ENCODE results near the gene MYL10. TPM values are rescaled to one million over a fixed set of nuclear protein-coding genes. Genes with fewer than 3 reads are reported as not detected.

MYL10 gene
- total RNA-seq, 1 donor from 2014 or later = not detected

GRCh38 chr7:101669307-101669706 lies 40.2 kb upstream of the MYL10 start:
- no peak for TF ChIP-seq CTCF (IDR thresholded peaks at IDR 0.05)
- DNase-seq (no peak), ATAC-seq (no peak)
- H3K9me3 ChIP-seq = no peaks in the 10 kb centered on the region
- no peak overlapping the region for H3K4me3 ChIP-seq
- intact Hi-C loops (cut with DNase I) = no loop called here
- H3K36me3 ChIP-seq = no peaks in the 10 kb centered on the region
- H3K4me1 ChIP-seq = no peaks in the 10 kb centered on the region
- H3K27ac ChIP-seq = no peak overlapping the region
- no peaks in the 10 kb centered on the region for H3K27me3 ChIP-seq

GRCh38 chr7:101668726-101669125 lies 39.6 kb upstream of the MYL10 start:
- intact Hi-C loops (cut with DNase I) = no loop called here
- Histone ChIP-seq H3K27ac (no peak overlapping the region), H3K9me3 (no peaks in the 10 kb centered on the region), H3K36me3 (no peaks in the 10 kb centered on the region), H3K4me3 (no peak overlapping the region), H3K4me1 (no peaks in the 10 kb centered on the region), H3K27me3 (no peaks in the 10 kb centered on the region)
- DNase-seq (no peak), ATAC-seq (no peak)
- TF ChIP-seq CTCF (IDR thresholded peaks at IDR 0.05) = no peak

- no peaks in the 10 kb centered on the region for H3K9me3 ChIP-seq
- no peak for TF ChIP-seq CTCF (IDR thresholded peaks at IDR 0.05)
- H3K4me3 ChIP-seq = no peak overlapping the region
- H3K27me3 ChIP-seq = no peaks in the 10 kb centered on the region
- DNase-seq (no peak), ATAC-seq (peak; percentile 44)
- no peaks in the 10 kb centered on the region for H3K4me1 ChIP-seq
- no peaks in the 10 kb centered on the region for H3K36me3 ChIP-seq
- intact Hi-C loops (cut with DNase I) = no loop called here
- H3K27ac ChIP-seq = no peak overlapping the region
Measured at GRCh38 chr7:101667920-101668319, 38.8 kb upstream of the MYL10 start.

DNA sequence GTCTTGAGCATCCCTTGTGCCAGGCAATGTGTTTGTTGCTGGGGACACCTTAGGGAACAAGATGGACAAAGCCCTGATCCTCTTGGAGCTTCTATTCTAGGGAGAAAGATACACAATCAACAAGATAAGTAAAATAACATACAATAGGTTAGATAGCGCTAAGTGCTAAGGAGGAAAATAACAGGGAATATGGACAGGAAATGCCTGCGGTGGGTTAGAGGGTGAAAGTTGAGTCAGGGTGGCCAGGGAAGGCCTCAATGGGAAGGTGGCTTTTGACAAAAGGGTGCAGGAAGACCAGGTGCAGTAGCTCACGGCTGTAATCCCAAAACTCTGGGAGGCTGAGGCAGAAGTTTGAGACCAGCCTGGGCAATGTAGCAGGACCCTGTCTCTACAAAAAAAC lies 38.3 kb upstream of the MYL10 start:
- H3K27ac ChIP-seq = no peak overlapping the region
- H3K9me3 ChIP-seq = no peaks in the 10 kb centered on the region
- TF ChIP-seq CTCF (IDR thresholded peaks at IDR 0.05) = no peak
- H3K4me3 ChIP-seq = no peak overlapping the region
- no peaks in the 10 kb centered on the region for H3K36me3 ChIP-seq
- H3K4me1 ChIP-seq = no peaks in the 10 kb centered on the region
- no peak for DNase-seq
- no peaks in the 10 kb centered on the region for H3K27me3 ChIP-seq
- intact Hi-C loops (cut with DNase I) = no loop called here
- no peak for ATAC-seq

DNA sequence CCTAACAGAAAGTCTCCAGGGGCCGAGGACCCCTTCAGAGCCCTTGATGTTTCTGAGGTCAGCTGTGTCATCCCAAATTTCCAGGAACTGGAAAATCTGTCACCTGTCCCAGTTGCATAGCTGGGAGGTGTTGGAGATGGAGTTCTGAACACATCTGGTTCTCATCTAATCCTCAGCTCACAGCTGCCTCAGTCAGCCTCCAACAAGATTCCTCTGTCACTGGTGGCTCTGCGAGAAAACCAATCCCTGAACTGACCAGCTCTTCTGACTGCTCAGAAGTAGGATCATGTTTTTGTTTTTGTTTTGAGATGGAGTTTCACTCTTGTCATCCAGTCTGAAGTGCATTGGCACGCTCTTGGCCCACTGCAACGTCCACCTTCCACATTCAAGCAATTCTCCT lies 37.6 kb upstream of the MYL10 start:
- Histone ChIP-seq H3K4me1 (no peaks in the 10 kb centered on the region), H3K27ac (no peak overlapping the region), H3K9me3 (no peaks in the 10 kb centered on the region), H3K4me3 (no peak overlapping the region), H3K36me3 (no peaks in the 10 kb centered on the region), H3K27me3 (no peaks in the 10 kb centered on the region)
- intact Hi-C loops (cut with DNase I) = no loop called here
- no peak for ATAC-seq
- TF ChIP-seq CTCF (IDR thresholded peaks at IDR 0.05) = no peak
- no peak for DNase-seq

- H3K9me3 ChIP-seq = no peaks in the 10 kb centered on the region
- H3K27ac ChIP-seq = no peak overlapping the region
- H3K4me1 ChIP-seq = no peaks in the 10 kb centered on the region
- TF ChIP-seq CTCF (IDR thresholded peaks at IDR 0.05) = no peak
- H3K27me3 ChIP-seq = no peaks in the 10 kb centered on the region
- no peaks in the 10 kb centered on the region for H3K36me3 ChIP-seq
- DNase-seq (no peak), ATAC-seq (no peak)
- H3K4me3 ChIP-seq = no peak overlapping the region
- intact Hi-C loops (cut with DNase I) = no loop called here
Measured at GRCh38 chr7:101666293-101666692, 37.2 kb upstream of the MYL10 start.
